HL-60 (cell line): Measurements from ENCODE around the gene TAF1C.

ENCODE experiments used
- DNase-seq, 2 experiments: peaks; one replicate each; pipeline ENCODE4 v3.0.0-alpha.2; 2010 to 2020; ENCODE audit warnings: low read depth in 1 of 2, low spot score in 1 of 2
- H3K27ac ChIP-seq: fragments of 250-450 bp; sonication (Bioruptor Pico); replicated peaks from 2 replicates; pipeline ENCODE4 v1.5.1; 2020; ENCODE audit warnings: mild to moderate bottlenecking, moderate library complexity
- H3K27me3 ChIP-seq: fragments of 250-450 bp; sonication (Bioruptor Pico); 2 replicates; pipeline ENCODE4 v1.5.1; 2021; ENCODE audit warnings: mild to moderate bottlenecking, moderate library complexity; ENCODE audit not compliant: insufficient read depth, poor library complexity, severe bottlenecking
- H3K4me3 ChIP-seq: replicated peaks from 2 replicates; pipeline ENCODE4 v1.5.1; 2011; ENCODE audit warnings: mild to moderate bottlenecking, control low read depth, low read length; ENCODE audit not compliant: insufficient read depth
- GABPA ChIP-seq: IDR thresholded peaks from 2 replicates; pipeline ENCODE4 v1.6.1; 2012; ENCODE audit warnings: low read depth
- POLR2AphosphoS5 ChIP-seq: IDR thresholded peaks from 2 replicates; pipeline ENCODE4 v1.6.1; 2012; ENCODE audit warnings: low read depth
- SPI1 ChIP-seq: IDR thresholded peaks from 2 replicates; pipeline ENCODE4 v1.6.1; 2012; ENCODE audit warnings: low read depth, mild to moderate bottlenecking, borderline replicate concordance
- TF ChIP-seq, protein P1 (sequence below): IDR thresholded peaks from one replicate; pipeline ENCODE4 v1.5.1; 2011; ENCODE audit warnings: low read length, control low read depth, inconsistent platforms; ENCODE audit not compliant: insufficient read depth
- TF ChIP-seq, protein P2 (sequence below): IDR thresholded peaks from 2 replicates; pipeline ENCODE4 v1.6.1; 2012; ENCODE audit warnings: low read depth; ENCODE audit not compliant: insufficient replicate concordance

Gene TAF1C

DNA sequence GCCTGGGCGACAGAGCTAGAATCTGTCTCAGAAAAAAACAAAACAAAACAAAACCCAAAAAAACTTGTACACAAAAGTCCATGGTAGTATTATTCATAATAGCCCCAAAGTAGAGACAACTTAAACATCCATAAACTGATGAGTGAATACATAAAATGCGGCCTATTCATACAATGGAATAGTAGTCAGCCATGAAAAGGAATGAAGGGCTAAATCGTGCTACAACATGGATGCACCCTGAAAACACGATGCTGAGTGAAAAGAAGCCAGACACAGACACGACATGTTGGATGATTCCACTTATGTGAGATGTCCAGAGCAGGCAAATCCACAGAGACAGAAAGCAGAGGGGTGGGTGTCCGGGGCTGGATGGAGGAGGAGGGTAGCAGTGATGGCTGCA, 40.7 kb upstream of the TAF1C start:
- Histone ChIP-seq H3K27ac (no peak overlapping the region), H3K4me3 (no peak overlapping the region), H3K27me3 (peaks cover 7% of the 10 kb centered on the region)
- TF ChIP-seq POLR2AphosphoS5 (no peak), GABPA (no peak), SPI1 (no peak)
- TF ChIP-seq, protein P1, sequence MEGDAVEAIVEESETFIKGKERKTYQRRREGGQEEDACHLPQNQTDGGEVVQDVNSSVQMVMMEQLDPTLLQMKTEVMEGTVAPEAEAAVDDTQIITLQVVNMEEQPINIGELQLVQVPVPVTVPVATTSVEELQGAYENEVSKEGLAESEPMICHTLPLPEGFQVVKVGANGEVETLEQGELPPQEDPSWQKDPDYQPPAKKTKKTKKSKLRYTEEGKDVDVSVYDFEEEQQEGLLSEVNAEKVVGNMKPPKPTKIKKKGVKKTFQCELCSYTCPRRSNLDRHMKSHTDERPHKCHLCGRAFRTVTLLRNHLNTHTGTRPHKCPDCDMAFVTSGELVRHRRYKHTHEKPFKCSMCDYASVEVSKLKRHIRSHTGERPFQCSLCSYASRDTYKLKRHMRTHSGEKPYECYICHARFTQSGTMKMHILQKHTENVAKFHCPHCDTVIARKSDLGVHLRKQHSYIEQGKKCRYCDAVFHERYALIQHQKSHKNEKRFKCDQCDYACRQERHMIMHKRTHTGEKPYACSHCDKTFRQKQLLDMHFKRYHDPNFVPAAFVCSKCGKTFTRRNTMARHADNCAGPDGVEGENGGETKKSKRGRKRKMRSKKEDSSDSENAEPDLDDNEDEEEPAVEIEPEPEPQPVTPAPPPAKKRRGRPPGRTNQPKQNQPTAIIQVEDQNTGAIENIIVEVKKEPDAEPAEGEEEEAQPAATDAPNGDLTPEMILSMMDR = no peak
- no peak for DNase-seq

DNA sequence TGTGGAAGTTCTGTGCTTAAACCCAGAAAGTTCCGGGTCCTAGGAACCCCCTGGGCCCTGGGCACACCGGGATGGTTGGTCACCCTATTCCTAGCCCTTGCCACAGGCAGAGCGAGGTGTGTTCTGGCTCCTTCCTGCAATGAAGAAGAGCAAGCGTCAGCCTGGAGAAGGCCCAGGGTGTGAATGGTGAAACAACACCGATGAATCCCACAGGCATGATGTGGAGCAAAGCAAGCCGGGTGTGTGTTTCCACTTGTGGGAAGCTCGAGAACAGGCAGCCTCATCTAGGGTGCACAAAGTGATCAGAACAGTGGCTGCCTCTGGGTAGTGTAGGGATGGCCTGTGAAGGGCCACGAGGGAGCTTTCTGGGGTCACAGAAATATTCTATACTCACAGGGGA, 39.2 kb upstream of the TAF1C start:
- Histone ChIP-seq H3K27me3 (peaks cover 7% of the 10 kb centered on the region), H3K4me3 (no peak overlapping the region), H3K27ac (no peak overlapping the region)
- TF ChIP-seq POLR2AphosphoS5 = no peak
- TF ChIP-seq GABPA = no peak
- no peak for TF ChIP-seq SPI1
- TF ChIP-seq, protein P1 = no peak
- TF ChIP-seq, protein P2, sequence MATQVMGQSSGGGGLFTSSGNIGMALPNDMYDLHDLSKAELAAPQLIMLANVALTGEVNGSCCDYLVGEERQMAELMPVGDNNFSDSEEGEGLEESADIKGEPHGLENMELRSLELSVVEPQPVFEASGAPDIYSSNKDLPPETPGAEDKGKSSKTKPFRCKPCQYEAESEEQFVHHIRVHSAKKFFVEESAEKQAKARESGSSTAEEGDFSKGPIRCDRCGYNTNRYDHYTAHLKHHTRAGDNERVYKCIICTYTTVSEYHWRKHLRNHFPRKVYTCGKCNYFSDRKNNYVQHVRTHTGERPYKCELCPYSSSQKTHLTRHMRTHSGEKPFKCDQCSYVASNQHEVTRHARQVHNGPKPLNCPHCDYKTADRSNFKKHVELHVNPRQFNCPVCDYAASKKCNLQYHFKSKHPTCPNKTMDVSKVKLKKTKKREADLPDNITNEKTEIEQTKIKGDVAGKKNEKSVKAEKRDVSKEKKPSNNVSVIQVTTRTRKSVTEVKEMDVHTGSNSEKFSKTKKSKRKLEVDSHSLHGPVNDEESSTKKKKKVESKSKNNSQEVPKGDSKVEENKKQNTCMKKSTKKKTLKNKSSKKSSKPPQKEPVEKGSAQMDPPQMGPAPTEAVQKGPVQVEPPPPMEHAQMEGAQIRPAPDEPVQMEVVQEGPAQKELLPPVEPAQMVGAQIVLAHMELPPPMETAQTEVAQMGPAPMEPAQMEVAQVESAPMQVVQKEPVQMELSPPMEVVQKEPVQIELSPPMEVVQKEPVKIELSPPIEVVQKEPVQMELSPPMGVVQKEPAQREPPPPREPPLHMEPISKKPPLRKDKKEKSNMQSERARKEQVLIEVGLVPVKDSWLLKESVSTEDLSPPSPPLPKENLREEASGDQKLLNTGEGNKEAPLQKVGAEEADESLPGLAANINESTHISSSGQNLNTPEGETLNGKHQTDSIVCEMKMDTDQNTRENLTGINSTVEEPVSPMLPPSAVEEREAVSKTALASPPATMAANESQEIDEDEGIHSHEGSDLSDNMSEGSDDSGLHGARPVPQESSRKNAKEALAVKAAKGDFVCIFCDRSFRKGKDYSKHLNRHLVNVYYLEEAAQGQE = no peak
- DNase-seq = no peak

DNA sequence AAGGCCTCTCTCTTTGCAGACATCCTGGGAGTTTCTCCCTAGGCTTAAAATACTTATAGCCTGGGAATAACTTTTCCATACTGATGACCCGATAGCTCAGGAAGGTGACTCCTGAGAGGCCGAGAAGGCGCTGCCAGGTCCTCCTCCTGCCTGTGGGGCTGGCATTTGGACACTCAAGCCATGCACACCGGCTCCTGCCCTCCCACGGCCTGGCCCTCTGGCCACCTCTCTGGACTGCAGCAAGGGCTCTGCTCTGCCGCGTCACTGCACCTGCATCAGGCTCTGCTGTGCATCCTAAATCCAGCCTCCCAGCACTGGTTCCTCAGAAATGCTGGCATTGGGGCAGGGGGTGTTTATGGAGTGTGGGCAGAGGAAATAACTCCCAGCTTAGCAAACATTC, 38.7 kb upstream of the TAF1C start:
- H3K4me3 ChIP-seq = no peak overlapping the region
- H3K27ac ChIP-seq = no peak overlapping the region
- TF ChIP-seq POLR2AphosphoS5 = no peak
- TF ChIP-seq, protein P2 = no peak
- H3K27me3 ChIP-seq = peaks cover 7% of the 10 kb centered on the region
- DNase-seq = no peak

DNA sequence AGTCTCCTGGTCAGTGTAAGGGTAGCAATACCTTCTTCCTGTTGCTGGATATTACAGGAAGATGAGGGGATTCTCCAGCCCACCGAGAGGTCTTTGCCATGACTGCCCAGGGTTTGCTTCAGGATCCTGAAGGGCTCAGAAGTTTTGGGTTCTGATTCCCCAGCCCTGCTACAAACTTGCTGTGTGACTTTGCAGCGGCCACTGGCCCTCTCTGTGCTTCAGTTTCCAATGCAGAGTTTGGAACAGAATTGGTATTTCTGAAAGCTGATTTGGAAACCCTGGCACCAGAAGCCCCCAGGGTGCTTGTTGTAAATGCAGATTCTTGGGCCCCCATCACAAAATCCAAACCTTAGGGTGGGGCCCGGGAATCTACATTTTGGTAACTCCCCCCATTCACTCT, 38.3 kb upstream of the TAF1C start:
- Histone ChIP-seq H3K27me3 (peaks cover 7% of the 10 kb centered on the region), H3K27ac (no peak overlapping the region), H3K4me3 (no peak overlapping the region)
- DNase-seq = no peak
- TF ChIP-seq, protein P2 = no peak
- TF ChIP-seq, protein P1 = no peak
